HG03521 (cell line): Measurements from ENCODE around the gene TTYH2.
A peak's percentile ranks its signal among the peaks of the same experiment; 100 is the strongest.

Source experiments
- ATAC-seq: cut with Tn5 transposase; IDR thresholded peaks from one replicate; pipeline ENCODE4 v1.9.1; 2021; ENCODE audit warnings: mild to moderate bottlenecking, moderate library complexity; ENCODE audit not compliant: unreplicated experiment

TTYH2 gene

DNA sequence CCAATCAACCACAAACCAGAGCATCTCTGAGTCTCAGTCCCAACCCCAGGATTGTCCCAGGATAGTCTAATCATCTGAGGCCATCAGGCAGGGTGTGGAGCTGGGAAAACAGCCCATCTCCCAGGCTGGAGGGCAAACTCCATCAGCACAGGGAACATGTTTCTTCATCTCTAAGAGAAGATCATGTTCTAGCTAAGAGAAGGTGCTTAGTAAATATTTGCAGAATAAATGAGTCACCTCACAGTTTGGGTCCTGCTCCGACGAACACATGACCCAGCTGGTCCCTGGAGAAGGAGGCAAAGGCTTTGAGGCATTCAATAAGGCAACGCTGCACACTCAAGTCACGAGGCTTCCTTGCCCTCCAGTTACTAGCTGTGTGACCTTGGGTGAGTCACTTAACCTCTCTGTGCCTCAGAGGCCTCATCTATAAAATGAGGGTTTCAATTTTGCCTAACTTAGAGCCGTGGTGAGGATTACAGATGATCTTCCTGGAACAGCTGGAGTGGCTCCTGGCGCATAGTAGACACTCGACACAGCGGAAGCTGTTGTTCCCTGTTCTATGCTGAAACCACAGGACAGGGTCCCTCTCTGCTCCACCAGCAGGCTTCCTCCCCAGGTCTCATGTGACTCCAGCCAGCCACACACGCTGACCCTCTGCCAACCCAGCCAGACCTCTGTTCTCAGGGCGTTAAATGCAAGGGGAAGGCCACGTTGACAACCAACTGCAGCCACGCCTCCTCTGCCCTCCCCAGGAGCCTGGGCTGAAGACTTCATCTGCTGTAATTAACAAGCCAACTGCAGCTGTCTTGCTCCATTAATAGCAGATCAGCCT lies 20.2 kb upstream of the TTYH2 start:
- ATAC-seq = no peak

DNA sequence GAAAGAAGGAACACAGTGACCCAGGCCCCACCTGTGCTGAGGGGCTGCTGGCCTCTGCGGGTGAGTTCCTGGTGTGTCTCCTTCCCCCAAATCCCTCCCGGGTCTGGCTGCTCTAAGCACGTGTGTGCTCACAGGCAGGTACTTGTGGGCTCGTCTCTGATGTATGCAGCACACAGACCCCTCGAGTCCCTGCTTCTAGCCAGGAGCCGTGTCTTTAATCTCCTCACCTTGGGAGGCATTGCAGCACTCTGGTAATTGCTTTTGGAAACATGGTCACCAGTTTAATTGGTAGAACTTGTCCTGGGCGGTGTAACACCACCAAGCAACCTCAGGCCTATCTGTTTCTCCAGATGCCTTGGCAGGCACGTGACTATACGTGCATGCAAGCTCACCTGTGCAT lies 18.7 kb upstream of the TTYH2 start:
- ATAC-seq = no peak

DNA sequence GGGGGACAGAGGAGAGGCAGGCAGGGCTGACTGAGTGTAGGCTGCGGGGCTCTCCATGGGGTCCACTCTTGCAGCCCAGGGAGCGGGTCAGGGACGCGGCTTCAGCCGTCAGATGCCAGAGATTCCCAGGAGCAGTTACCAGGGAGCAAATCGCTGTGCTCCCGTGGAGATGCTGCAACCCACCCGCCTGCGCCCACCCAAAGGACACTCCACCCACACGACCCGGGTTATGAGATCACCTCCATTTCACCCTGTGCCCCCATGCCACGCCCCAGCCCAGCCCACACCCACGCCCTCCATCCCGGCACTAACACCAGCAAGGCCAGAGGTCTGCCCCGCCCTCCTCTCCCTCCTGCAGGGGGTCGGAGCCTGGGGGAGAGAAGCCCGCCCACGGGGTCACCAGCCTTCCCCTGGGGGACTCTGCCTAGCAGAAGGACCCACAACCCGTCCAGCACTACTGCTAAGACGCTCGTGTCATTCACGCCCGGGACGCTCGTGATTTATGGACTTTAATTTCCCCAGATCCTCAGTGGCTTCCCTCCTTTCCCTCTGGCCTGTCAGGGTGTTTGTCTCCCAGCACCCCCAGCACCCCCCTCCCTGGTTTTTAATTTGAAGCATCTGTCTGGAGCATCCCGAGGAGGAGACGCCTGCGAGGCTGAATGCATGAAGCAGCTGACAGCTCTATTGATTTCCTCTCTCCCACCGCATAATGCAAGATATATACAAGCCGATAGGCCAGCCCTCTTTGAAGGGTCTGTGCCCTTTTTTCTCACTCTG lies 16.6 kb upstream of the TTYH2 start:
- no peak for ATAC-seq

DNA sequence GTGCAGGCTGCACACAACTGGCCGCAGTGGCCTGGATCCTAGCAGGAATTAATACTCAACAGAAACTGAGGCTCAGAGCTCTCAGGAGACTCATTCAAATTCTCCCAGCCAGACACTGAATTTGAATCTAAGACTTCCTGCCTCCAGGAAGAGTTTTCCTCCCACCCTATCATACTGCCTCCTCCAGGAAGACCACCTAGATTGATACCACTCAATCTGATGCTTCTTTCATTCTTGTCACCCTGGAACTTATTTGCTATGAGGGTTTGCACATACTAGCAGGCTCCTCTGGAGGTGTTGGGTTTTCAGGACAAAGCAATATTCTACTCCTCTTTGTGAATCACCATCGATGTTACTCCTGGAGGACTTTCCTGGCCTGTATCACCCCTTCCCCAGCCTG lies 15.6 kb upstream of the TTYH2 start:
- ATAC-seq = no peak

DNA sequence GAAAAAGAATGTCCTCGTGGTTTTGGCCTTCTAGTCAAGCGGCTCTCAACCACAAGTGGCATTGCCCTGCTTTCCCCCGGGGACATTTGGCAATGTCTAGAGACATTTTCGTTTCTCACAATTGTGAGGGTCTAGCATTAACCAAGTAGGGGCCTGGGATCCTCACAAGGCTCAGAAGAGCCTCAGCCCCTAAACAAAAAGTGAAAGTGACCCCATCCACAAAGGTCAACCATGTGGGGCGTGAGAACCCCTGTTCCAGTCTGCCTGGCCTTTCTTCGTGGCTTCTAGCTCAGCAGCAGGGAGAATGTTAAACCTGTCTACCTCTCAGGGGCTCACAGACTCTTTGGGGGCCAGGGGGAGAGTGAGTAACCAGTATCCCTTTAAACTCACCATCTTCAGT lies 14.7 kb upstream of the TTYH2 start:
- ATAC-seq = no peak

DNA sequence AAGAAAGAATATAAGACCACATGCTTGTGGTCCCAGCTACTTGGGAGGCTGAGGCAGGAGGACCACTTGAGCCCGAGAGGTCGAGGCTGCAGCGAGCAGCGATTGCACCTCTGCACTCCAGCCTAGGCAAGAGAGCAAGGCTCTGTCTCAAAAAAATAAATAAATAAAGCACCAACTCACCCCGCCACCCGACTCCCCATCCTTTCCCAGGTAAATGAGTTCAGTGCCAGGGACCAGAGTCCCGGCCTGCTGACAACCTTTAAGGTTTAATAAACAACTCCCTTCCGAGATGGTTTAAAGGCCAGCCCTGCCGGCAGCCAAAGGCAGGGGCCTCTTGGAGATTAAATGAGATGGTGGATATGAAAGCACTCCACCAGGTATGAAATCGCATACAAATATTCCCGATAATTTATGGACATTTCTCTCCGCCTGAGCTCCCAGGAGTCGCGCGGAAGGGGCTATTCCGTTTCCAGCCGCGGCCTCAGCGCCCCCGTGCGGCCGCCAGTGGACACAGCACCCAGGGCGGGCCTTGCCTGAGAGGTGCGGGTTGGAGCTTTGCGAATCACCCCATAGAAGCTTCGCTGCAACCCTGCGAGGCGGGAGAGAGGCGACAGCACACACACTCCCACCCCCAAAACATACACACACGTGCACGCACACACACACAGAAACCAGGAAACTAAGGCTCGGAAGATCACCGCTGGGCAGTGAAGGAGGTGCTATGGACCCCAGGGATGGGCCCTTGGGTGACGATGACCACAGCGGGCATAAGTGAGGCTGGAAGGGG lies 13.9 kb upstream of the TTYH2 start:
- ATAC-seq = no peak

DNA sequence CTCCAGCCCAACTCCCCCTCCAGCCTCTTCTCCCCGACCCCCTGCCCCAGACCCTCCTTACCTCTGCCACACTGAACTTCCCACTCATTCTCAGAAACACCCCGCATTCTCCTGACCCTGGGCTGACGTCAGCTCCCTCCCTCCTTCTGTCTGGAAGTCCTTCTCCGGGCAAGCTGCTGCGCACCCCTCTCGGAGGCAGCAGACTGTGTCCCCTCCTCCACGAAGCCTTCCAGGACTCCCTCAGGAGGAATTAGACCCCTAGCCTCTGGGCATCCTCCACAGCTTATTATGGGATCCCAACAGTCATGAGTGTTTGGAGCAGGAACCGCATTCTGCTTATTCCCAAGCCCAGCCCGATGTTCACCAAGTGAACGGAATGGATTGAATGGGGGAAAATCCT lies 13.3 kb upstream of the TTYH2 start:
- ATAC-seq = no peak

DNA sequence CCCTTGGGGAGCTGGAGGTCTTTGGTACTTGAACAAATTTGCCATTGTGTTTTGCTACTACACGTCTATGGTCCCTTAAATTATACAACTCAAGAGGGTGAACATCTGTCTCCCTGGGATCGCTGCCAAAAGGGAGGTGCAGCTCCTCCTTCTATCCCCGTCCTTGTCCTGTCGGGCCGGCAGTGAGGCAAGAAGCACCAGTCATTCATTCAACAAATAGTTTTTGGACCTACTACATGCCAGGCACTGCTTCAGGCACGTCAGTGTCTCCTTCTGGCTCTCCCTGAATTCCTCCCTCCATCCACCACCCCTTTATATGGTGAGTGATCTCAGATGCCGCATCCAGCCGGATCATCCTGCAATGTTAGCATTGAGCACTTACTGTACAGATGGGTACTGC lies 12.1 kb upstream of the TTYH2 start:
- ATAC-seq = no peak

DNA sequence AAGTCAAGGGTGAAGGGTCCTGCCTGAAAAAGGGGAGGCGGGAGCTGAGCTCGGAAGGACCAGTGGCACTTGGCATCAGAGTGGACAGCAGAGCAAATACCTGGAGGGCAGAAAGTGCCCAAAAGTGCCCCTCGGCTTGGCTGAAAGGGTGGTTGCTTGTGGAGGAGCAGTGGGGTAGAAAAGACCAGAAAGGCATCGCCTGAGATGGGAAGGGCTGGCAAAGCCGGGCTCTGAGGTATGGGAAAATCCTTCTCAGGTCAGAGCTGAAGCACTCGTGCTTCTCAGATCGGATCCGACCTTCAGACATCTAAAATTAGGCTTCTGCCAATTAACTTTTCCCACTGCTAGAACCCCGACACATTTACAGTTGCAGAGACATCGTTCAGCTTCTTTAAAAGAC lies 11.4 kb upstream of the TTYH2 start:
- no peak for ATAC-seq

DNA sequence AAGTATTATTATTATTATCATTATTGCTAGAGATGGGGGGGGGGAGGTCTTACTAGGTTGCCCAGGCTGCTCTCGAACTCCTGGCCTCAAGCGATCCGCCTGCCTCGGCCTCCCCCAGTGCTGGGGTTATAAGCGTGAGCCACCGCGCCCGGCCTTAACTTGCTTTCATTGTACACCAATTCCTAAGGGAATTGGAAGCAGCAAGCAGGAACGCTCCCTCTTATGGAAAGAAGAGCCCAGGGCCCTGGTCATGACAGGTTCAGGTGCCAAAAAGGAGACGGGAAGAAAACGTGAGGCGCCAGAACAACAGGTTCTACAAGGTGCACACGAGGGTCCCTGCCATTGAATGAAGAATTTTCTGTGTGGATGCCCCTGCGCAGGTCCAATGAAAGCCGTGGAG lies 10.4 kb upstream of the TTYH2 start:
- ATAC-seq = no peak

DNA sequence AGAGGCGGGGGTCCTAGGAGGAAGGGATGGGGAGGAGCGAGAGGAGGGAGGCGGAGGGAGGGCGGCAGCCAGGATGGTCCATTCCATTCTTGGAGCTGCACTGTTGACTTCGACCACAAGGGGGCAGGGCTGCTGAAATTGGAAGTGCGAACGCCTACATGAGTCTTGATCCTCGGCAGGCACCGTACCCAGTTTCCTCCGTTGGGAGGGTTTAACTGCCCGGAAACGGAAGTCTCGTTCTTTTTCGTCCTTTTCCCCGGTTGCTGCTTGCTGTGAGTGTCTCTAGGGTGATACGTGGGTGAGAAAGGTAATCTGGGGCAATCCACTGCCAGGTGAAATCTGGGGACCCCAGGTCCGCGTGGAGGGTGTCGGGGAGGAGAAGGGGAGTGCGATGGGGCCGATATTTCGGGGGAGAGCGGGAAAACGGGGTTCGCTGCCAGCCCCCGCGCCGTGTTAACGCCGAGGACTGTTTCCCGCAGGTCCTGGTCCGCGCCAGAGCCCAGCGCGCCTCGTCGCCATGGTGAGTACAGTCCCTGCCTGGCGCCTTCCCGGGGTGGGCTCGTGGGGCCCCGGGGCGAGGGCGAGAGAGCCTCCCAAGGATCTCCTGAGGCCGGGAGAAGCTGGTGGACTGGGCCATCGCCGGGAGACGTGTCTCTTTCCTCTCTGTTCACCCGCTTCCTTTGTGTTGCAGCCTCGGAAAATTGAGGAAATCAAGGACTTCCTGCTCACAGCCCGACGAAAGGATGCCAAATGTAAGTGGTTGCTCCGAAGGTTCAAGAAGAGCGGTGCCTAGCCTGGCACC lies 9.7 kb upstream of the TTYH2 start, which contains the start of gene RPL38:
RPL38 (plus strand) TSS at position 240 of the 802 bp plus-strand sequence; CDS start at position 518, 278 bp downstream.
- ATAC-seq = peak; percentile 72

DNA sequence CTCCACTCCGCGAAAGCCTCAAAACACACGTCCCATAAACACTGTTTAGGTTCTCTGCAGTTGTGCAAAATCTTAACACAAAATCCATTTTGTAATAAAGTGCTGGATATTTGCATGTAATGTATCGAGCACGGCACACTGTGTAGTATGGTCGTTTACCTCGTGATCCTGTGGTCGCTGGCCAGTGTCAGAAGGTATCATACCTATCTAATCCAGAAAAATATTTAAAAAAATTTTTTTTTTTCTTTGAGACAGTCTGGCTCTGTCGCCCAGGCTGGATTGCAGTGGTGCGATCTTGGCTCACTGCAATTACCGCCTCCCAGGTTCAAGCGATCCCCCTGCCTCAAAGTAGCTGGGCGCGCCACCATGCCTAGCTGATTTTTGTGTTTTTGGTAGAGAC lies 8.9 kb upstream of the TTYH2 start:
- no peak for ATAC-seq

DNA sequence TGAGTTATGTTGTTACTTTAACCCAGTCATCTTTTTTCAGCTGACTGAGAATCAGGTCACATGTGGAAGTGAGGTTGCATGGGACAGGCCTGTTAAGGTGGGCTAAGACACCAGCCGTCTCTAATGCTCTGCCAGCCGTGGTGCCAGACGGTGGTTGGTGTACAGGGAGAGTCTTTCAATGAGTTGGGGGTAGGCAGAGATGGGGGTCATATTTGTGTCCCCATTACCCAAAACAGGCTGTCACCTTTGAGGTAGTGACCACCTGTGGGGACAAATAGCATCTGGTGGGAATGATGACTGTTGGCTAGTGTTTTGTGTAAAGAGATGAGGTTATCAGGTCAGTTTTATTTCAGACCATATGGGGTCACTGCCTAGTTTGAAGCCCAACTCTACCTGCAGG lies 8.1 kb upstream of the TTYH2 start:
- no peak for ATAC-seq

DNA sequence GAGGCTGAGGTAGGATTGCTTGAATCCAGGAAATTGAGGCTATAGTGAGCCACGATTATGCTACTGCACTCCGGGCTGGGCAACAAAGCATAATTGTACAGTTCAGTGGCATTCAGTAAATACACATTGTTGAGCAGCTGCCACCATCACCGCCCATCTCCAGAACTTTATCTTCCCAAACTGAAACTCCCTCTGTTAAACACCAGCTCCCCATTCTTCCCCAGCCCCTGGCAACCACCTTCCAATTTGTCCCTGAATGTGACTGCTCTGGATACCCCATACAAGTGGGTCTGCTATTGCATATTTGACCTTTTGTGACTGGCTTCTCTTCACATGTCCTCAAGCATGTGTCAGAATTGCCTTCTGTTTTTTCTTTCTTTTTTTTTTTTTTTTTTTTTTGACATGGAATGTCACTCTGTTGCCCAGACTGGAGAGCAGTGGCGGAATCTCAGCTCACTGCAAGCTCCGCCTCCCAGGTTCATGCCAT lies 7.0 kb upstream of the TTYH2 start:
- no peak for ATAC-seq

DNA sequence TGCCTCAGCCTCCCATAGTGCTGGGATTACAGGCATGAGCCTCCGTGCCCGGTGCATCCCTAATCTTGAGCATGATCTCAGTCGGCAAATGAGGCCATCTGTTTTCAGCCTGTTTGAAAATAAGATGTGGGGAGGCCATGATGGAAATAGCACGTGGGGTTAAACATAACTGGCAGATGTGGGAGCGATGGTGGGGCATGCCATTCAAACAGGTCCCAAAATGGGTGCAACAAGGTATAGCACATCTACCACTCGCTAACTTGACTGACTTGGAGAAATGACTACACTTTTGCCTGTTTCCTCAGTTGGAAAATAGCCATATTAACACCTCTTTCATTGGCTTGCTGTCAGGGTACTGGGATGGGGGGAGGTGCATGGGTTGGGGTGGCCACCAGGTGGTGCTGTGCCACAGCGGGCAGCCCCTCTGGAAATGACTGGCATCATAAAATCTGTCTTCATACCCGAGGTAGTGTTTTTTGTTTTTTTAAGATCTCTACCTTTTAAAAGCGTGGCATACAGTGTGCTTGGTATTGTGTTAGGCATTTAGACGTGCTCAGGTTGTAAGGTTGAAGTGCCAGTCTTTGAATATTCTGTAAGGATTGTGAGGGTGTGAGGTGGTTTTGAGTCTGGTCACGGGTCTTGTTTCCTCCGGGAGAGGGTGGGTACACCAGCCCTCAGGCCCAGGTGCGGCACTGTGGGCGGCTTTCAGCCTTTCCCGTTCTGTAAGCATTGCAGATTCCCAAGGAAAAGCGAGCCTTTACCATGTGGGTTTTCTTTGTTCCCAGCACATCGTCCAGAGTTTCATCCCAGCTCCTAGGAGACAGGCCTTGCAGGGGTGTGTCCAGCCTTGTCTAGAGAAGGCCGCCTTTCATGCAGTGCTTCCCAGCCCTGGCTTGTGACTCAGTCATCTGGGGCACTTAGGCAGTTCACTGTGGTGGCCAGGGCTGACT lies 2.9 kb upstream of the TTYH2 start:
- no peak for ATAC-seq

DNA sequence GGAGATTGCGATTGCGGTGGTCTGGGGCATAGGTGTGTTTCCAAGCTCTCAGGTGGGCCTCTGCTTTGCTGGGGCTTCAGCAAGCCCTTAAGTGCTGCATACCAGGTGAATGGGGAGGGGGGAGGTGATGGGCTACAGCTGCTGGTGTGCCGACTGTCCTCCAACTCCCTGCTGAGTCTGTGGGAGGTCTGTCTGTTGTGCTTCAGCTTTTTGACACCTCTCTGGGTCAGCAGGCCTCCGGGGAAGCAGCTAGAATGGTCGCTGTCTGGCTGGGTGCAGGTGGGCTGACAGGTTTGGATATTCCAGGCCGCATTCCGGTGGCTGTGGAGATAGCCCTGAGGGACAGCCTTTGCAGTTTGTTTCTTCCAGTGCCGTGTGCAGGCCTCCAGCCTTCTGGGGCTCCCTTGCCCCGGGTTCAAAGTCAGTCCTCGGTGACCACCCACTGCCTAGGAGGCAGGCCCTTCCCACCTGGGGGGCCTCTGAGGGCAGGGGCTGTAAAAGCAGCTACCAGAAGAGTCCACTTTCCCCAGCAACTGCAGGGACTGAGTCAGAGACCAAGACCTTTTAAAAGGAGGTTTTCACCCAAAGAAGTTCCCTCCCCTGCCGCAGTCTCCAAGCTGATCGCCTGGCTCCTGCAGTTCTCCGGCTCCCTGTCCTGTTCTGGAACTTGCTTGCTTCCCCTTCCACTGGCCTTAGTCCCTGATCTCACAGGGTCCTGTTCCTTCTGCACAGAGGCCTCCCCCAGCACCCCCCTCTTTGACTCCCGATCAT lies 2.0 kb upstream of the TTYH2 start:
- no peak for ATAC-seq

DNA sequence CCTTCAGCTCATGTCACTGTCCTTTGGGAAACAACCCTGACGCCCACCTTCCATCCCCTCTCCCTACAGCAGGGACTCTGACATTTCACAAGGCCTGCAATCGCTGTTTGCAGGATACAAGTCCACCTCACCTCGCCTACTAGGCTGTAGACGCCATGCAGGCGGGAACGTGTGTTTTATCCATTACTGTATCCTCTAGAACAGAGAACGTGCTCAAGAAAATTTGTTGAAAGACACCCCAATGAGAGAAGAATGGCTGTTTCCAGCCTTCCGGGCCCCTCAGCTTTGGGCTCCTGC lies 1.5 kb upstream of the TTYH2 start:
- no peak for ATAC-seq

DNA sequence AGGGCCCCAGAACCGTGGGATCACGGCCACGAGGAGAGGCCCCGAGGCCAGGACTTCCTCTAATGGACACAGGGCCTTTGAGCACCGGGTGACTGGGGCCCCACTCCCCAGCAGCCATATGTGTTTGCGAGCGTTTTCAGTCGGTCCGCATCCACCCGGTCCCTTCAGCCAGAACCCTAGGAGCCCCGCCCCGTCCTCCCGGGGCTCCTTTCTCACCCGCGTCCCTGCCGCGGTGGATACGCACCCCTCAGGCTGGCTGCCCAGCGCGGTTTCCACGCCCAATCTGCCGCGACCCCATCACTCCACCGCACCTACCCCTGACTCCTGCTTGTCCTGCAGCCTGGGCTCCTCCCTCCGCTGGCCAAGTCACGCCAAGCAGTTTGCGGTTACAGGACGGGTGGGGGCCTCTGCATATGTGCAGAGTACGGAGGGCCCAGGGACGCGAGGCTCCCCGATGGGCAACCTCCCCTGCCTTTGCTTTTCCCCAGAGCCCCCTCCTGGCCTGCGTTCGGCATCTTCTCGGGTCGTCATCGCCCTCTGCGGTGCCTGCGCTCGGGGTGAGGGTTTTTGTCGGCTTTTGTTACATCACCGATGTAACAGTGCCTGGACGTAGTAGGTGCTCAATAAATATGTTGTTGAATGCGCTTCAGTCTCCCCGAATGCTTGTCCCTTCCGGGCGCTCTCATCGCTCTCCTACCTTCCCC lies 1.0 kb upstream of the TTYH2 start:
- no peak for ATAC-seq
